ENCODE data around the gene FBXW10B. TPM values are rescaled to one million over a fixed set of nuclear protein-coding genes. Genes with fewer than 3 reads are reported as not detected.
"Not testable (repeated sequence)": the region's sequence is repeated elsewhere in the genome, so short reads cannot be mapped to it uniquely, and the experiment has no call there.

Gene FBXW10B
- total RNA-seq, 1 donor from 2014 or later = 0.46 TPM

DNA sequence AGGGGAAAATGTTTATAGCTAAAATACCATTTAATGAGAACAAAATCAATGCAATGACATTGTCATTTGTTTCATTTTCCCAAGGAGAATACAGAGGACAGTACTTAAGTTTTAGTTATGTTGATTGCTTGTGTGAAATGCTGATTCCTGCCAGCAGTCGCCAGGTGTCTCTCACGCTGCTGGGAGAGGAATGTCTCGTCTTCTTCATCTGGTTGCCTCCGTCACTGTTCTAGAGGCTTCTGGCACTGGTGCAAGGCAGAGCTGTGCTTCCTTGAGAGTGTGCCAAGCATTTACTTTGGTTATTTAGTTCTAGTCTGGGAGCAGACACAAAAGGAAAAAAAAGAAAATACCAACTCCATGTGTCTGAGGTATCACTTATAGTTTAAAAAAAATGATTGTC is 45.6 kb downstream of the FBXW10B start:
- H3K4me1 Mint-ChIP-seq (ENCODE audit: low read depth); DNase-seq (ENCODE audit: low spot score); H3K4me3 Mint-ChIP-seq (ENCODE audit: low read depth); H3K36me3 Mint-ChIP-seq (ENCODE audit: low read depth); intact Hi-C loops (cut with micrococcal nuclease); H3K27ac Mint-ChIP-seq; H3K9me3 Mint-ChIP-seq: not testable (repeated sequence)
- peaks cover 18% of the 10 kb centered on the region for H3K27me3 Mint-ChIP-seq (ENCODE audit: low read depth)

Other genes with a start within 250 kb of the FBXW10B start
- 4.8 and 8.0 TPM in 2 replicates for gene CDRT4, start 152.1 kb downstream of the FBXW10B start, total RNA-seq
- gene TVP23C, start 56.2 kb downstream of the FBXW10B start, total RNA-seq = 11.1 and 11.9 TPM in 2 replicates
- 10.8 and 13.0 TPM in 2 replicates for gene TRIM16, start 64.6 kb upstream of the FBXW10B start, total RNA-seq
- gene ZNF286A, start 80.0 kb upstream of the FBXW10B start, total RNA-seq = 26.9 and 27.8 TPM in 2 replicates
- 0.23 TPM in 1 of 2 replicates, not detected in the other for gene TBC1D26, start 112.6 kb upstream of the FBXW10B start, total RNA-seq

Data from activated T-helper 2 cell treated with anti-CD3 and anti-CD28 coated beads, Interferon-gamma antibody, Interleukin-2, Interleukin-4, amounts not matched to agents 10 μg/mL and 5 μg/mL and 100 μg/mL, durations not matched to agents 14 hours and 24 hours and 36 hours (primary cell).